HG03108 (cell line): ENCODE measurements around the gene SEC63.
A peak's percentile ranks its signal among the peaks of the same experiment; 100 is the strongest.
"Not testable (repeated sequence)": the region's sequence is repeated elsewhere in the genome, so short reads cannot be mapped to it uniquely, and the experiment has no call there.

Experiments used
- ATAC-seq: cut with Tn5 transposase; IDR thresholded peaks from one replicate; pipeline ENCODE4 v1.9.1; 2021; ENCODE audit warnings: moderate library complexity; ENCODE audit not compliant: unreplicated experiment

SEC63 gene

GRCh38 chr6:107976155-107976783, 18.3 kb upstream of the SEC63 start:
- ATAC-seq: no peak

GRCh38 chr6:107973594-107973993, 15.6 kb upstream of the SEC63 start:
- no peak for ATAC-seq

GRCh38 chr6:107972413-107973096, 14.5 kb upstream of the SEC63 start:
- no peak for ATAC-seq

- no peak for ATAC-seq
These were observed 13.2 kb upstream of the SEC63 start for GRCh38 chr6:107971181-107971580.

DNA sequence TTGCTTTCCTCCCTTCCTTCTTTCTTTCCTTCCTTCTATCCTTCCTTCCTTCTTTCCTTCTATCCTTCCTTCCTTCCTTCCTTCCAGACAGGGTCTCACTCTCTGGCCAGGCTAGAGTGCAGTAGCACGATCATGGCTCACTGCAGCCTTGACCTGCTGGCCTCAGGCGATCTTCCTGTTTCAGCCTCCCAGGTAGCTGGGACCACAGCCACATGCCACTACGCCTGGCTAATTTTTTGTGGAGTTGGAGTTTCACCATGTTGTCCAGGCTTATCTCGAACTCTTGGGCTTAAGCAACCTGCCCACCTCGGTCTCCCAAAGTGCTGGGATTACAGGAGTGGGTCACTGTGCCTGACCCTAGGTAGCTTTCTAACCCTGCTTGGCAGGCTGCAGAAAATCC, 12.2 kb upstream of the SEC63 start:
- ATAC-seq: no peak

- no peak for ATAC-seq
These were observed 10.1 kb upstream of the SEC63 start for GRCh38 chr6:107968081-107968480.

- ATAC-seq: no peak
These were observed 7.7 kb upstream of the SEC63 start for GRCh38 chr6:107965746-107966145.

GRCh38 chr6:107962723-107963122, 4.7 kb upstream of the SEC63 start:
- no peak for ATAC-seq

DNA sequence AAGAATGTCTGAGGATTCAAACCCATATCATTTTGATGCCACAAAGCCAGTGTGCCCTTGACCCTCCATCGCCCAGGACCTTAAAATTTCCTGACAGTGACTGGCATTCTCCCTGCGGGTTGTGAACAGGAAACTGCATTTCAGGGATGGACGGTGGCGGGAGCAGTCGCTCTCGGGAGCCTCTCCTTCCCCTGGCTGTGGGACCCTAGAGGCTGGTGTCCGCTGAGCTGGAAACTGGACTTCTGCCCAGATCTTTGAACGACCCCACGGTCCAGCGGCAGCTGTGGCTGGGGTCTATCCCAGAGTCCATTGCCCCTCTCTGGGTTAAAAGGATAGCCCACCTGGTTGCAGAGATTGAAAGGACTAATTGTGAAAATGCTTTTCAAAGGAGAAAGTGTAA, 1.4 kb upstream of the SEC63 start:
- no peak for ATAC-seq

DNA sequence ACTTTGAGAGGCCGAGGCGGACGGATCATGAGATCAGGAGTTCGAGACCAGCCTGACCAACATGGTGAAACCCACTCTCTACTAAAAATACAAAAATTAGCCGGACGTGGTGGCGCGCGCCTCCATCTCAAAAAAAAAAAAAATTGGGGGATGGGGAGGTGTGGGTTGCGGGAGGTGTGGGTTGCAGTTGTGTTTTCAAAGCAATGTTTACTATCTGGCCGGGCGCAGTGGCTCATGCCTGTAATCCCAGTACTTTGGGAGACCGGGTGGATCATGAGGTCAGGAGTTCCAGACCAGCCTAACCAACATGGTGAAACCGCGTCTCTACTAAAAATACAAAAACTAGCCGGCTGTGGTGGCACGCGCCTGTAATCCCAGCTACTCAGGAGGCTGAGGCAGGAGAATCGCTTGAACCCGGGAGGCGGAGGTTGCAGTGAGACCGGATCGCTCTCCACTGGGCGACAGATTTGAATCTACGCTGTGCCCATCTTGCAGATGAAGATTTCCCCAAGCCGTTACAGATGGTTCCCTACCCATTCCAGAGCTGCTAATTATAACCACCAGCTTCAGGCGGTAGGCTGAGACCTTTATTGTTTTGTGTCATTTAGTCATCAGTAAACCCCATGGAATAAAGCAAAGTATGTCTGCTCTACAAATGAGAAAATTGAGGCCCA, 818 bp upstream of the SEC63 start:
- ATAC-seq: not testable (repeated sequence)

DNA sequence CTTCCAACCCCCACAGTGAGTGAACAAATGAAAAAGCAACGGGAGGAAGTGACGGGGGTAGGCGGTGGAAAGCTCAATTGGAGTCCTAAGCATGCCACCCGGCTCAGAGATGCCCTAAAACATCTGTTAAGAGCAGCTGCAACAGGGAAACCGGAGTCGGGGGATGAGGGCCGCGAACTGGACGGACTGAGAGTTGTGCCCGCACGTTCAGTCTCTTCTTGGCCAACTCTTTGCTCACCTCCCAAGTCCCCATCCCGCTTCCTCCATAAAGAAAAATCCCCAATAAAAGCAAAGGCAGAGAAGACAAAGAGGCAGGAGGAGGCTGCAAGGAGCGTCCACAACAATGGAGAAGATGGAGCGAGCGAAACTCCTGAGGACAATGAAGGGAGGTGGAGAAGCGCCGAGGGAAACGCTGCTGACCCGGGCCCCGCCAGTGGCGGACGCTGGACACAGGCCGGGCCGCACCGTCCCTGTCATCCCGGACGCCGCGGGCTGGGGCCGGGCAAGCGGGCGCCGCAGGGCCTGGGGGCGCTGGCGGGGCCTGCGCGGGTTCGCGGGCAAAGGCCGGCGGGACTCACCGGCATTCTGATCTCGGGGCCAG, 600 bp downstream of the SEC63 start:
- ATAC-seq: peak; percentile 27

DNA sequence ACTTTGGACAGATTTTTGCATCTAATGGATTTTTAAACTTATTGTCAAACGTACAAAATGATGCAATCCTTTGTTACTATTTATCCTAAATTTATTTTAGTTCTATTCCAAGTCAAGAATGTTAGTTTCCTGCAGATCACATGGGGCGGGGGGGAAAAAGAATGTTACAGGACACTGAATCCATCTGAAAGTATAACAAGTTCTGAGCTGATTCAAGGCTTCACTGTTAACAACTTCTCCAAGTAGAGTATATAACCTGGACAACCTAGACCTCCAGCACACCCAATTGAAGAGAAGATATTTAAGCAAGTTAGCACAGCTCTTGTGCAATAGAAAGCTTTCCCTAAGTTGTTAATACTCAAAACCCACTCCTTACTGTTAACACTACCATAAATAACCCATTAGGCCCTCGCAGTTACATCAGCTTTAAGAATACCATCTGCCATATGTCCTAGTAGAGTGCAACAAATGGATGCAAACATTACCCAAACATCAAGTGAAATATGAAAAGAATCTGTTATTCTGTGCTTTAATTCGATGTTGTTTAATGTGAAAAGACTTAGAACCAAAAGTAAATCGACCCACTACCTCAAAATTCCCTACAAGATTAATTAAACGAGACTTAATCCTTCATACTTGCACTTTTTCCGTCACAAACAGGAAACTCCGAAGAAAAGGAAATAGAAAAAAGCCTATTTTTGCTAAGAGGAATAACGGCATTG, 1.3 kb downstream of the SEC63 start:
- ATAC-seq: no peak

GRCh38 chr6:107956181-107956580, 1.8 kb downstream of the SEC63 start:
- no peak for ATAC-seq

DNA sequence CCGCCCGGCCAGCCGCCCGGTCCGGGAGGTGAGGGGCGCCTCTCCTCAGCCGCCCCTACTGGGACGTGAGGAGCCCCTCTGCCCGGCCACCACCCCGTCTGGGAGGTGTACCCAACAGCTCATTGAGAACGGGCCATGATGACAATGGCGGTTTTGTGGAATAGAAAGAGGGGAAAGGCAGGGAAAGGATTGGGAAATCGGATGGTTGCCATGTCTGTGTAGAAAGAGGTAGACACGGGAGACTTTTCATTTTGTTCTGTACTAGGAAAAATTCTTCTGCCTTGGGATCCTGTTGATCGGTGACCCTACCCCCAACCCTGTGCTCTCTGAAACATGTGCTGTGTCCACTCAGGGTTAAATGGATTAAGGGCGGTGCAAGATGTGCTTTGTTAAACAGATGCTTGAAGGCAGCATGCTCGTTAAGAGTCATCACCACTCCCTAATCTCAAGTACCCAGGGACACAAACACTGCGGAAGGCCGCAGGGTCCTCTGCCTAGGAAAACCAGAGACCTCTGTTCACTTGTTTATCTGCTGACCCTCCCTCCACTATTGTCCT, 4.1 kb downstream of the SEC63 start:
- ATAC-seq: not testable (repeated sequence)

- ATAC-seq: no peak
These were observed 14.2 kb downstream of the SEC63 start for GRCh38 chr6:107943626-107944439.

- no peak for ATAC-seq
These were observed 15.9 kb downstream of the SEC63 start for GRCh38 chr6:107942142-107942541.

GRCh38 chr6:107941627-107942026, 16.4 kb downstream of the SEC63 start:
- ATAC-seq: no peak

DNA sequence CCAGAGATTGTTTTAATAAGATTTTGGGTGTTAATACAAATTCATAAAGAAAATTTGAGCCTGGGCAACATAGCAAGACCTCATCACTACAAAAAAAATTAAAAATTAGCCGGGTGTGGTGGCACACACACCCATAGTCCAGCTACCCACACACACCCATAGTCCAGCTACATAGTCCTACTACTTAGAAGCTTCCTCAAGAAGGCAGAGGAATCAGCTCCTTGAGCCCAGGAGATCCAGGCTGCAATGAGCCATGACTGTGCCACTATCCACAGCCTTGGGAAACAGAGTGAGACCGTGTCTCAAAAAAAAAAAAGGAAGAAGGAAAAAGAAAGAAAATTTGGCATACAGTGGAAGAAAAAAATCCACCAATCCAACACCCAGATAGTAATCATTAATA, 16.8 kb downstream of the SEC63 start:
- ATAC-seq: no peak

- not testable (repeated sequence) for ATAC-seq
These were observed 21.1 kb downstream of the SEC63 start for GRCh38 chr6:107936910-107937292.
